IPS-11a (cell line): ENCODE results near the gene SYT14.
"Not testable (repeated sequence)": the region's sequence is repeated elsewhere in the genome, so short reads cannot be mapped to it uniquely, and the experiment has no call there.

Source experiments
- H3K4me3 ChIP-seq: one replicate; pipeline ENCODE4 v1.5.1; 2013; ENCODE audit warnings: low read depth, low read length, control low read depth

SYT14 gene

GRCh38 chr1:209931141-209931540 is 6.9 kb upstream of the SYT14 start:
- no peak overlapping the region for H3K4me3 ChIP-seq

GRCh38 chr1:209936125-209936524 is 1.9 kb upstream of the SYT14 start:
- H3K4me3 ChIP-seq: no peak overlapping the region

- H3K4me3 ChIP-seq: no peak overlapping the region
Measured at GRCh38 chr1:209945377-209945776, 7.4 kb downstream of the SYT14 start.

GRCh38 chr1:209948155-209948554 is 10.1 kb downstream of the SYT14 start:
- no peak overlapping the region for H3K4me3 ChIP-seq

- H3K4me3 ChIP-seq: no peak overlapping the region
Measured at GRCh38 chr1:209956116-209956515, 18.1 kb downstream of the SYT14 start.

- H3K4me3 ChIP-seq: no peak overlapping the region
Measured at GRCh38 chr1:209959623-209960022, 21.6 kb downstream of the SYT14 start.

GRCh38 chr1:209960926-209961325 is 22.9 kb downstream of the SYT14 start:
- H3K4me3 ChIP-seq: no peak overlapping the region

- H3K4me3 ChIP-seq: no peak overlapping the region
Measured at GRCh38 chr1:209962388-209962787, 24.4 kb downstream of the SYT14 start.

GRCh38 chr1:209962856-209963255 is 24.8 kb downstream of the SYT14 start:
- no peak overlapping the region for H3K4me3 ChIP-seq

- no peak overlapping the region for H3K4me3 ChIP-seq
Measured at GRCh38 chr1:209965996-209966395, 28.0 kb downstream of the SYT14 start.

- not testable (repeated sequence) for H3K4me3 ChIP-seq
Measured at GRCh38 chr1:209978721-209979120, 40.7 kb downstream of the SYT14 start.

- no peak overlapping the region for H3K4me3 ChIP-seq
Measured at GRCh38 chr1:209983953-209984352, 45.9 kb downstream of the SYT14 start.

GRCh38 chr1:209985002-209985401 is 47.0 kb downstream of the SYT14 start:
- no peak overlapping the region for H3K4me3 ChIP-seq

GRCh38 chr1:209988706-209989105 is 50.7 kb downstream of the SYT14 start:
- H3K4me3 ChIP-seq: no peak overlapping the region

GRCh38 chr1:209989525-209989924 is 51.5 kb downstream of the SYT14 start:
- H3K4me3 ChIP-seq: no peak overlapping the region

- no peak overlapping the region for H3K4me3 ChIP-seq
Measured at GRCh38 chr1:209993061-209993830, 55.2 kb downstream of the SYT14 start.

- H3K4me3 ChIP-seq: no peak overlapping the region
Measured at GRCh38 chr1:209996348-209996747, 58.3 kb downstream of the SYT14 start.

GRCh38 chr1:209999005-209999404 is 61.0 kb downstream of the SYT14 start:
- no peak overlapping the region for H3K4me3 ChIP-seq

- H3K4me3 ChIP-seq: no peak overlapping the region
Measured at GRCh38 chr1:210001751-210002150, 63.7 kb downstream of the SYT14 start.

GRCh38 chr1:210003501-210003900 is 65.5 kb downstream of the SYT14 start:
- H3K4me3 ChIP-seq: no peak overlapping the region

GRCh38 chr1:210010161-210010560 is 72.1 kb downstream of the SYT14 start:
- H3K4me3 ChIP-seq: no peak overlapping the region

GRCh38 chr1:210021145-210021860 is 83.3 kb downstream of the SYT14 start:
- no peak overlapping the region for H3K4me3 ChIP-seq
